Keratinocyte (primary cell): ENCODE measurements around the gene TFCP2L1. TPM values are rescaled to one million over a fixed set of nuclear protein-coding genes. Genes with fewer than 3 reads are reported as not detected.

Experiments used
- DNase-seq: peaks from one replicate; pipeline ENCODE4 v3.0.0-alpha.2; 2011; ENCODE audit warnings: low read depth, missing footprints, low spot score
- FAIRE-seq: peaks from 2 replicates; lab custom pipeline; 2011; peaks lifted over from hg19 to GRCh38; lab: Jason Lieb, UNC
- H2AFZ ChIP-seq: 2 replicates; pipeline ENCODE4 v1.6.0; 2012; ENCODE audit warnings: low read length, control low read depth, inconsistent platforms; ENCODE audit not compliant: control insufficient read depth
- H3K27ac ChIP-seq: 2 replicates; pipeline ENCODE4 v1.5.1; 2011; ENCODE audit warnings: low read length; ENCODE audit not compliant: control insufficient read depth, insufficient read depth
- H3K27me3 ChIP-seq: 3 replicates; pipeline ENCODE4 v1.6.0; 2011; ENCODE audit warnings: low read length; ENCODE audit not compliant: control insufficient read depth, insufficient read depth; ENCODE audit errors: extremely low read depth
- H3K36me3 ChIP-seq, 2 experiments: 2 replicates in 1 of 2; 3 replicates in 1 of 2; pipeline ENCODE4 v1.5.1; 2011; ENCODE audit warnings: low read length in 2 of 2, mild to moderate bottlenecking in 1 of 2; ENCODE audit not compliant: control insufficient read depth in 2 of 2, insufficient read depth in 2 of 2; ENCODE audit errors: extremely low read depth in 1 of 2
- H3K4me1 ChIP-seq: 3 replicates; pipeline ENCODE4 v1.5.1; 2011; ENCODE audit warnings: low read length; ENCODE audit not compliant: control insufficient read depth, insufficient read depth; ENCODE audit errors: extremely low read depth
- H3K4me2 ChIP-seq: 3 replicates; pipeline ENCODE4 v1.6.0; 2011; ENCODE audit warnings: low read depth, low read length; ENCODE audit not compliant: control insufficient read depth, insufficient read depth; ENCODE audit errors: extremely low read depth
- H3K4me3 ChIP-seq, 3 experiments: fragments of 200-600 bp in 1 of 3; sonication (generic) in 1 of 3; 2 replicates in 2 of 3; 3 replicates in 1 of 3; pipeline ENCODE4 v1.5.1; 2011 to 2016; ENCODE audit warnings: low read length in 3 of 3, mild to moderate bottlenecking in 3 of 3, control low read depth in 2 of 3, inconsistent platforms in 1 of 3, low read depth in 1 of 3, mixed read lengths in 1 of 3, mixed run types in 1 of 3, moderate library complexity in 1 of 3; ENCODE audit not compliant: control insufficient read depth in 2 of 3, insufficient read depth in 2 of 3; ENCODE audit errors: extremely low read depth in 1 of 3
- H3K79me2 ChIP-seq: 2 replicates; pipeline ENCODE4 v1.6.0; 2012; ENCODE audit warnings: low read length; ENCODE audit not compliant: control insufficient read depth, insufficient read depth
- H3K9ac ChIP-seq: 3 replicates; pipeline ENCODE4 v1.6.0; 2011; ENCODE audit warnings: low read length; ENCODE audit not compliant: control insufficient read depth, insufficient read depth; ENCODE audit errors: extremely low read depth
- H3K9me1 ChIP-seq: 3 replicates; pipeline ENCODE4 v1.6.0; 2011; ENCODE audit warnings: low read length; ENCODE audit not compliant: control insufficient read depth, insufficient read depth; ENCODE audit errors: extremely low read depth
- H3K9me3 ChIP-seq: 2 replicates; pipeline ENCODE4 v1.5.1; 2012; ENCODE audit warnings: low read depth, low read length; ENCODE audit not compliant: control insufficient read depth
- H4K20me1 ChIP-seq: 3 replicates; pipeline ENCODE4 v1.6.0; 2011; ENCODE audit warnings: low read length; ENCODE audit not compliant: control insufficient read depth, insufficient read depth; ENCODE audit errors: extremely low read depth
- CTCF ChIP-seq, 3 experiments: IDR thresholded peaks in 1 of 3; conservative IDR thresholded peaks in 1 of 3; optimal IDR thresholded peaks in 1 of 3; 2 replicates in 2 of 3; 3 replicates in 1 of 3; pipeline versions ENCODE3 to v1.5.1; 2011; ENCODE audit warnings: low read length in 3 of 3, mild to moderate bottlenecking in 3 of 3, moderate library complexity in 2 of 3, control low read depth in 1 of 3, inconsistent platforms in 1 of 3; ENCODE audit not compliant: insufficient read depth in 2 of 3; ENCODE audit errors: extremely low read depth in 1 of 3
- EZH2 ChIP-seq: IDR thresholded peaks from one replicate; pipeline ENCODE4 v1.6.1; 2012; ENCODE audit warnings: inconsistent platforms, mild to moderate bottlenecking, low read length, moderate library complexity
- dilution Hi-C: fragments of 300-500 bp; cut with MboI; formaldehyde crosslinking; loops from one replicate; pipeline ENCODE4 v1.7.0; 2020; ENCODE audit warnings: low sequenced_read_pairs; ENCODE audit not compliant: extremely low pct_ligation_motif_present
- polyA plus RNA-seq, 5 experiments: library from polyadenylated mRNA; depleted of rRNA in 3 of 5; stranded (reverse) in 3 of 5; stranded (forward) in 1 of 5; unstranded in 1 of 5; fragments of >200 nt; gene quantifications; 1 replicate in 1 of 5; 2 replicates in 3 of 5; 3 replicates in 1 of 5; pipeline versions ENCODE4 v1.2.1 to v1.2.3, GENCODE V29; 2011 to 2012; ENCODE audit warnings: missing spikeins in 2 of 5, low read depth in 1 of 5, low replicate concordance in 1 of 5

Gene TFCP2L1
- polyA plus RNA-seq, 1 donor (not counting 4 experiments of a cell fraction or from before 2014, with no cell fraction given), result 29.4 TPM

GRCh38 chr2:121236101-121236640 lies 48.8 kb downstream of the TFCP2L1 start:
- no peak for DNase-seq
- no peaks in the 10 kb centered on the region for H3K9me1 ChIP-seq
- no peak overlapping the region for H3K4me2 ChIP-seq
- no peaks in the 10 kb centered on the region for H3K27me3 ChIP-seq
- H2AFZ ChIP-seq, result no peak overlapping the region
- no peak overlapping the region for H3K27ac ChIP-seq
- no peaks in the 10 kb centered on the region for H4K20me1 ChIP-seq
- H3K9ac ChIP-seq, result no peak overlapping the region
- no peak for FAIRE-seq
- no peak for TF ChIP-seq EZH2
- TF ChIP-seq CTCF (optimal IDR thresholded peaks at IDR 0.05 in 1 of 3, IDR thresholded peaks at IDR 0.05 in 1 of 3, conservative IDR thresholded peaks at IDR 0.05 in 1 of 3; ENCODE audit: extremely low read depth in 1 of 3, insufficient read depth in 2 of 3, low read length in 3 of 3), result no peak
- dilution Hi-C loops, result no loop called here
- H3K9me3 ChIP-seq, result no peaks in the 10 kb centered on the region
- H3K79me2 ChIP-seq, result no peaks in the 10 kb centered on the region
- H3K36me3 ChIP-seq, result peaks cover 42 to 56% of the 10 kb centered on the region in 2 experiments
- no peaks in the 10 kb centered on the region for H3K4me1 ChIP-seq
- H3K4me3 ChIP-seq, result no peak overlapping the region

- no peak for FAIRE-seq
- dilution Hi-C loops, result no loop called here
- Histone ChIP-seq H3K9ac (no peak overlapping the region), H3K4me3 (no peak overlapping the region), H3K9me1 (no peaks in the 10 kb centered on the region), H3K9me3 (no peaks in the 10 kb centered on the region), H4K20me1 (no peaks in the 10 kb centered on the region), H2AFZ (no peak overlapping the region), H3K36me3 (peaks cover 42 to 56% of the 10 kb centered on the region in 2 experiments), H3K4me1 (no peaks in the 10 kb centered on the region), H3K27ac (no peak overlapping the region), H3K4me2 (no peak overlapping the region), H3K79me2 (no peaks in the 10 kb centered on the region), H3K27me3 (no peaks in the 10 kb centered on the region)
- no peak for DNase-seq
- TF ChIP-seq CTCF (optimal IDR thresholded peaks at IDR 0.05 in 1 of 3, IDR thresholded peaks at IDR 0.05 in 1 of 3, conservative IDR thresholded peaks at IDR 0.05 in 1 of 3; ENCODE audit: extremely low read depth in 1 of 3, insufficient read depth in 2 of 3, low read length in 3 of 3) (no peak), EZH2 (no peak)
Measured at GRCh38 chr2:121235542-121235941, 49.5 kb downstream of the TFCP2L1 start.
